Measurements from ENCODE around the gene ANKS1B.

ANKS1B gene

DNA sequence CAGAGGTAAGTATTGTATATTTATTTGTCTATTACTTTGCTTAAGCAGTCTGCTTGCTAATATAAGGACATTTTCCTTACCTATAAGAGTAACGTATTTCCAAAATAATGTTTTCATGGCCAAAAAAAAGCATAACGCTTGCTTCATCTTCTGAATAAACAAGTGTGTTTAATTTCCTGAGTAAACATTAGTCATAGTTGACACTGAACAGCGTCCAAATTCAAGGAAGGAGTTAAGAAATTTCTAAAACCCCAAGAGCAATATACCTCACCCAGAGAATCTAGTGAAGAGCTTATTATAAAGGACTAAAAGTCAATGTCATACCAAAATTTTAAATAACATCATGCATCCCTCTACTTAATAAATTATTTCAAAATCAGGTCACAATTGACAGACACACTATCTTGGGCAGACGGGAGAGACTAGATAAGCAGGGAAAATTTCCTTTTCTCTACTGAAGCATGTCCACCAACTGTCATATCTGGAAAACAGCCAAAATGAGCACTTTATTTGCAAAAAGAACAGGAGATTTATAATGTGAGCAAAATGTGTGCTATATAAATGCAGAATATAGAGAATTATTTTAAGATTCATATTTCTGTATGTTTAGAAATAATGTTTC is 25.1 kb downstream of the ANKS1B start:
- TF ChIP-seq CTCF (IDR thresholded peaks at IDR 0.05), result no peak
- no peak overlapping the region for H3K4me3 ChIP-seq
- DNase-seq, result no peak
- H3K4me1 ChIP-seq, result peaks cover 0 to 34% (median 17%) of the 10 kb centered on the region in 4 donors
- no peaks in the 10 kb centered on the region for H3K9me3 ChIP-seq
- H3K36me3 ChIP-seq, result no peaks in the 10 kb centered on the region
- intact Hi-C loops (cut with DNase I; ENCODE audit: low total_unique reads), result no loop called here
- no peaks in the 10 kb centered on the region for H3K27me3 ChIP-seq
- peak overlapping the region in 1 of 2 donors; percentile 23 for H3K27ac ChIP-seq

- Histone ChIP-seq H3K27ac (no peak overlapping the region), H3K9me3 (no peaks in the 10 kb centered on the region), H3K4me3 (no peak overlapping the region), H3K4me1 (peaks cover 0 to 34% (median 17%) of the 10 kb centered on the region in 4 donors), H3K27me3 (no peaks in the 10 kb centered on the region), H3K36me3 (no peaks in the 10 kb centered on the region)
- DNase-seq, result no peak
- no peak for TF ChIP-seq CTCF (IDR thresholded peaks at IDR 0.05)
- intact Hi-C loops (cut with DNase I; ENCODE audit: low total_unique reads), result no loop called here
Measured at GRCh38 chr12:99957866-99958466, 26.8 kb downstream of the ANKS1B start.

GRCh38 chr12:99954724-99955123 is 30.0 kb downstream of the ANKS1B start:
- intact Hi-C loops (cut with DNase I; ENCODE audit: low total_unique reads), result no loop called here
- no peak for TF ChIP-seq CTCF (IDR thresholded peaks at IDR 0.05)
- no peak overlapping the region for H3K27ac ChIP-seq

GRCh38 chr12:99948370-99948769 is 36.4 kb downstream of the ANKS1B start:
- Histone ChIP-seq H3K27ac (no peak overlapping the region), H3K9me3 (no peaks in the 10 kb centered on the region), H3K36me3 (no peaks in the 10 kb centered on the region), H3K4me3 (no peak overlapping the region), H3K4me1 (no peaks in the 10 kb centered on the region), H3K27me3 (no peaks in the 10 kb centered on the region)
- no peak for DNase-seq
- intact Hi-C loops (cut with DNase I; ENCODE audit: low total_unique reads), result no loop called here
- TF ChIP-seq CTCF (IDR thresholded peaks at IDR 0.05), result no peak

More at GRCh38 chr12:99954724-99955123, 30.0 kb downstream of the ANKS1B start:
- no peaks in the 10 kb centered on the region for H3K9me3 ChIP-seq
- H3K27me3 ChIP-seq, result no peaks in the 10 kb centered on the region
- H3K4me1 ChIP-seq, result peaks cover 0 to 20% (median 4%) of the 10 kb centered on the region in 4 donors
- no peak overlapping the region for H3K4me3 ChIP-seq
- H3K36me3 ChIP-seq, result no peaks in the 10 kb centered on the region
- no peak for DNase-seq

DNA sequence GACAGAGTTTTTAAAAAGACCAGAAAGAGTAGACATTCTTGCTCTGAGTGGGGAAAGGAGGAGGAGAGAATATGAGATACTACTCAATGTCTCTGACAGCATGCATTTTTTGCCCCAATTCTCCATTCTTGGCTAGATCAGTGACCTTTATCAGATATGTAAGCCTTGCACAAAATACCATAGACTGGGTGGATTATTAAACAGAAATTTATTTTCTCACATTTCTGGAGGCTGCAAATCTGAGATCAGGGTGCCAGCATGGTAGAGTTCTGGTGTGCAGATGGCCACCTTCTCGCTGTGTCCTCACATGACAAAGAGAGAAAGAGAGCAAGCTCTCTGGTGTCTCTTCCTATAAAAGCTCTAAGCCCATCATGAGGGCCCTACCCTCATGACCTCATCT is 38.6 kb downstream of the ANKS1B start:
- intact Hi-C loops (cut with DNase I; ENCODE audit: low total_unique reads), result no loop called here
- Histone ChIP-seq H3K4me3 (no peak overlapping the region), H3K9me3 (no peaks in the 10 kb centered on the region), H3K4me1 (no peaks in the 10 kb centered on the region), H3K27me3 (no peaks in the 10 kb centered on the region), H3K36me3 (no peaks in the 10 kb centered on the region), H3K27ac (no peak overlapping the region)
- TF ChIP-seq CTCF (IDR thresholded peaks at IDR 0.05), result no peak
- no peak for DNase-seq
